LNCaP clone FGC (cell line): ENCODE results near the gene KPNB1.

Experiments used
- DNase-seq: peaks from one replicate; pipeline ENCODE4 v3.0.0-alpha.2; 2011; ENCODE audit warnings: low read depth
- H3K4me3 ChIP-seq: 2 replicates; pipeline ENCODE4 v1.5.1; 2011; ENCODE audit warnings: mild to moderate bottlenecking, low read depth, low read length, control low read depth
- TF ChIP-seq, protein P1 (sequence below): IDR thresholded peaks from 2 replicates; pipeline ENCODE4 v1.5.1; 2012; ENCODE audit warnings: mild to moderate bottlenecking; ENCODE audit not compliant: control insufficient read depth, insufficient read depth; ENCODE audit errors: extremely low read depth

The KPNB1 gene

DNA sequence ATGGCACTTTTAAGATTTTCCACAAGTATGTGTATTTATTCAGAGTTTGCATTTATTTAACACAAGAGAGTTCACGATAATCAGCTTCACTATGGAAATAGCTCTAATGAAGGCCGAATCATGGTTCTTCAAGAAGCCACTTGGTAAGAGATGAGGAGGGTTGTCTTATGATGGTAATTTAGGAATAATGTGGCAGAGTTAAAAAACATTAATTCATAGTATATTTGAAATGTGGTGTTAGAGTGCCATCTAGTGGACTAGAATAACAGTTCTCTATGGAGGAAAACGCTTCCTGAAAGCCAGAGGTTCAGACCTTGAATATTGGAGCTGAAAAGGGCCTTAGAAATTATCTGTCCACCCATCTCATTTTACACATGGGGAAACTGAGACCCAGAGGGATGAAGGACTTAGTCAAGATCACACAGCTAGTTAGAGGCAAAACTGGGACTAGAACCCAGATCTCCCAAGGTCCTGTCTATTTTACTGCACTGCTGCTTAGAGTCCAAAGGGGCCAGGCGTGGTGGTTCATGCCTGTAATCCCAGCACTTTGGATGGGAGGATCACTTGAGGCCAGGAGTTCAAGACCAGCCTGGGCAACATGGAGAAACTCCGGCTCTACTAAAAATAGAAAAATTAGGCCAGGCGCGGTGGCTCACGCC lies 33.8 kb upstream of the KPNB1 start:
- TF ChIP-seq, protein P1, sequence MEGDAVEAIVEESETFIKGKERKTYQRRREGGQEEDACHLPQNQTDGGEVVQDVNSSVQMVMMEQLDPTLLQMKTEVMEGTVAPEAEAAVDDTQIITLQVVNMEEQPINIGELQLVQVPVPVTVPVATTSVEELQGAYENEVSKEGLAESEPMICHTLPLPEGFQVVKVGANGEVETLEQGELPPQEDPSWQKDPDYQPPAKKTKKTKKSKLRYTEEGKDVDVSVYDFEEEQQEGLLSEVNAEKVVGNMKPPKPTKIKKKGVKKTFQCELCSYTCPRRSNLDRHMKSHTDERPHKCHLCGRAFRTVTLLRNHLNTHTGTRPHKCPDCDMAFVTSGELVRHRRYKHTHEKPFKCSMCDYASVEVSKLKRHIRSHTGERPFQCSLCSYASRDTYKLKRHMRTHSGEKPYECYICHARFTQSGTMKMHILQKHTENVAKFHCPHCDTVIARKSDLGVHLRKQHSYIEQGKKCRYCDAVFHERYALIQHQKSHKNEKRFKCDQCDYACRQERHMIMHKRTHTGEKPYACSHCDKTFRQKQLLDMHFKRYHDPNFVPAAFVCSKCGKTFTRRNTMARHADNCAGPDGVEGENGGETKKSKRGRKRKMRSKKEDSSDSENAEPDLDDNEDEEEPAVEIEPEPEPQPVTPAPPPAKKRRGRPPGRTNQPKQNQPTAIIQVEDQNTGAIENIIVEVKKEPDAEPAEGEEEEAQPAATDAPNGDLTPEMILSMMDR: peak; percentile 60
- H3K4me3 ChIP-seq: no peak overlapping the region
- peak; percentile 14 for DNase-seq

- no peak for DNase-seq
- no peak overlapping the region for H3K4me3 ChIP-seq
- TF ChIP-seq, protein P1: peak; percentile 26; the same call in 1 of the 2 replicates
Observed at GRCh38 chr17:47618410-47618809, 31.3 kb upstream of the KPNB1 start.

DNA sequence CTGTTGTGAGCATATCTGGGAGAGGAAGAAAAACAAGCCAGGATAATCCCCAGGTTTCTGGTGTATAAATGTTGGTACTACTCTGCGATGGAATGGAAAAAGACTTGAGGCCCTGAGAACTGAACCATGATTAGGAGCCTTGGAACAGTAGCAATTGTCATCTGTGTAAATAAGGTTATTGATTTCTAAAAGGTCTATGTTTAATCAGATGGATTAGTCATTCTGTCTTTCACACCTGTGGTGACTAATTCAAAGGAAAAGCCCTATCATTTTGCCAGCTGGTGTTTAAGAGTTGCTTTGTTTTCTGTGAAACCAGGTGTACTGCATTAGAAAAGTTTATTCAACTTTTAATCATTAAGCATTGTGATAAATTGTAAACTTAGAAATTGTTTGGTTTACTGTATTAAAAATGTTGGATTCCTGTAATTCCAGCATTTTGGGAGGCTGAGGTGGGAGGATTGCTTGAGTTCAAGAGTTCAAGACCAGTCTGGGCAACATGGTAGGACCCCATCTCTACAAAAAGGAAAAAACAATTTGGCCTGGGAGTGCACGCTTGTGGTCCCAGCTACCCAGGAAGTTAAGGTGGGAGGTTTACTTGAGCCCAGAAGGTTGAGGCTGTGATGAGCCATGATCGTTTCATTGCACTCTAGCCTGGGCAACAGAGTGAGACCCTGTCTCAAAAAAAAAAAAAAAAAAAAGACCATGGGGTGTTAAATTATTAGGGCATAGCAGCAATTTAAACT lies 29.0 kb upstream of the KPNB1 start:
- TF ChIP-seq, protein P1: no peak
- no peak overlapping the region for H3K4me3 ChIP-seq
- no peak for DNase-seq

GRCh38 chr17:47621293-47622179 lies 28.2 kb upstream of the KPNB1 start:
- no peak overlapping the region for H3K4me3 ChIP-seq
- DNase-seq: no peak

DNA sequence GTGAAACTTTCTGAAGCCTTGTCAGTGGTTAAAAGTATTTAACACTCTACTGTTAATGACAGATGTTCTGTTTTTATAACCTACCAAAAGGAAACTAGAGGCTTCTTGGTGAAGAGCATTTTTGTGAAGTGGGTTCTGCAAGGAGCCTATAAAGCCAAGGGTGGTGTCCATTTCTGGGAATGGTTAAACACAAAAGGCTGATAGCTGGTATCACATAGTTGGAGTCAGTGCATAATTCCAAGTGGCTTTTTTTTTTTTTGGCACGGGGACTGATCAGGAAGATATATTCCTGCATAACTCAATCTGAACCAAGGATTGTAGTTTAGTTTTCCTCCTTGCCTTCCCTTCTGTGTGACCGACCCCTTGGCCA lies 27.6 kb upstream of the KPNB1 start:
- DNase-seq: no peak
- H3K4me3 ChIP-seq: no peak overlapping the region

More at GRCh38 chr17:47621293-47622179, 28.2 kb upstream of the KPNB1 start:
- TF ChIP-seq, protein P1: 0 out of 2 replicates have a peak, but pooled peaks have one; percentile 5

GRCh38 chr17:47624727-47625068 lies 25.0 kb upstream of the KPNB1 start:
- DNase-seq: no peak
- TF ChIP-seq, protein P1: no peak
- H3K4me3 ChIP-seq: no peak overlapping the region

More for the DNA sequence above, 27.6 kb upstream of the KPNB1 start:
- TF ChIP-seq, protein P1: no peak
